Measurements from ENCODE around the gene PPP1R14B.
A peak's percentile ranks its signal among the peaks of the same experiment; 100 is the strongest.

PPP1R14B gene

GRCh38 chr11:64258946-64259532, 12.3 kb upstream of the PPP1R14B start:
- Histone ChIP-seq H3K9me3 (ENCODE audit: low read depth, low read length) (no peaks in the 10 kb centered on the region), H3K9ac (ENCODE audit: insufficient read length) (no peak overlapping the region), H3K27ac (no peak overlapping the region), H3K4me3 (no peak overlapping the region), H3K36me3 (ENCODE audit: insufficient read depth, low read length) (peaks cover 50% of the 10 kb centered on the region; the same call in 1 of the 2 replicates)
- no peak for TF ChIP-seq EZH2 (IDR thresholded peaks at IDR 0.05)
- no peak for TF ChIP-seq POLR2AphosphoS5 (IDR thresholded peaks at IDR 0.05; ENCODE audit: borderline replicate concordance, low read depth, low read length)
- no peak for TF ChIP-seq FOXP2 (optimal IDR thresholded peaks at IDR 0.05; ENCODE audit: control extremely low read depth, extremely low read length, insufficient read depth)
- DNase-seq (ENCODE audit: low read depth, low spot score) = no peak

DNA sequence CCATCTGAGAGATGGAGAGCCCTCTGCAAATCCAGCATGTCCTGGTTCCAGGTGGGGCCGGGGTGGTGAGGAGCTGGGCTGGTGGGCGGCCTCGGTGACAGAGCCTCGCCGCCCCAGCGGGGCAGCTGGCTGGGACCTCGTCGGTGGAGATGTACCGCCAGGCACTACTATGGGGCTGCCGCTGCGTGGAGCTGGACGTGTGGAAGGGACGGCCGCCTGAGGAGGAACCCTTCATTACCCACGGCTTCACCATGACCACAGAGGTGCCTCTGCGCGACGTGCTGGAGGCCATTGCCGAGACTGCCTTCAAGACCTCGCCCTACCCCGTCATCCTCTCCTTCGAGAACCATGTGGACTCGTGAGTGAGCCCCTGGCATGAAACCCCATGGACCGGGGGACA, 11.6 kb upstream of the PPP1R14B start:
- H3K4me3 ChIP-seq = no peak overlapping the region
- no peak overlapping the region for H3K9ac ChIP-seq (ENCODE audit: insufficient read length)
- no peaks in the 10 kb centered on the region for H3K9me3 ChIP-seq (ENCODE audit: low read depth, low read length)
- TF ChIP-seq POLR2AphosphoS5 (IDR thresholded peaks at IDR 0.05; ENCODE audit: borderline replicate concordance, low read depth, low read length) = no peak
- TF ChIP-seq EZH2 (IDR thresholded peaks at IDR 0.05) = no peak
- no peak for TF ChIP-seq FOXP2 (optimal IDR thresholded peaks at IDR 0.05; ENCODE audit: control extremely low read depth, extremely low read length, insufficient read depth)
- DNase-seq (ENCODE audit: low read depth, low spot score) = no peak
- peaks cover 43% of the 10 kb centered on the region; the same call in 1 of the 2 replicates for H3K36me3 ChIP-seq (ENCODE audit: insufficient read depth, low read length)
- H3K27ac ChIP-seq = no peak overlapping the region

DNA sequence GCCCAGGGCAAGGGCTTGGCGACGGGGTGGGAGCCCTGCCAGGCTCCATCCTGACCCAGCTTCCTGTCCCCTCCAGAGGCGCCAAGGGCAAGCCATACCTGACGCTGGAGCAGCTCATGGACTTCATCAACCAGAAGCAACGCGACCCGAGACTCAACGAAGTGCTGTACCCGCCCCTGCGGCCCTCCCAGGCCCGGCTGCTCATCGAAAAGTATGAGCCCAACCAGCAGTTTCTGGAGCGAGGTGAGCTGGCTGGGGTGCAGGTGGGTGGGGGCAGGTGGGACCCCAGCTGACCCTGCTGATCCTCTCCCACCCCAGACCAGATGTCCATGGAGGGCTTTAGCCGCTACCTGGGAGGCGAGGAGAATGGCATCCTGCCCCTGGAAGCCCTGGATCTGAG, 9.6 kb upstream of the PPP1R14B start:
- DNase-seq (ENCODE audit: low read depth, low spot score) = no peak
- peaks cover 31% of the 10 kb centered on the region; the same call in 1 of the 2 replicates for H3K36me3 ChIP-seq (ENCODE audit: insufficient read depth, low read length)
- TF ChIP-seq POLR2AphosphoS5 (IDR thresholded peaks at IDR 0.05; ENCODE audit: borderline replicate concordance, low read depth, low read length) = no peak
- H3K27ac ChIP-seq = no peak overlapping the region
- no peak overlapping the region for H3K9ac ChIP-seq (ENCODE audit: insufficient read length)
- no peaks in the 10 kb centered on the region for H3K9me3 ChIP-seq (ENCODE audit: low read depth, low read length)
- no peak overlapping the region for H3K4me3 ChIP-seq

DNA sequence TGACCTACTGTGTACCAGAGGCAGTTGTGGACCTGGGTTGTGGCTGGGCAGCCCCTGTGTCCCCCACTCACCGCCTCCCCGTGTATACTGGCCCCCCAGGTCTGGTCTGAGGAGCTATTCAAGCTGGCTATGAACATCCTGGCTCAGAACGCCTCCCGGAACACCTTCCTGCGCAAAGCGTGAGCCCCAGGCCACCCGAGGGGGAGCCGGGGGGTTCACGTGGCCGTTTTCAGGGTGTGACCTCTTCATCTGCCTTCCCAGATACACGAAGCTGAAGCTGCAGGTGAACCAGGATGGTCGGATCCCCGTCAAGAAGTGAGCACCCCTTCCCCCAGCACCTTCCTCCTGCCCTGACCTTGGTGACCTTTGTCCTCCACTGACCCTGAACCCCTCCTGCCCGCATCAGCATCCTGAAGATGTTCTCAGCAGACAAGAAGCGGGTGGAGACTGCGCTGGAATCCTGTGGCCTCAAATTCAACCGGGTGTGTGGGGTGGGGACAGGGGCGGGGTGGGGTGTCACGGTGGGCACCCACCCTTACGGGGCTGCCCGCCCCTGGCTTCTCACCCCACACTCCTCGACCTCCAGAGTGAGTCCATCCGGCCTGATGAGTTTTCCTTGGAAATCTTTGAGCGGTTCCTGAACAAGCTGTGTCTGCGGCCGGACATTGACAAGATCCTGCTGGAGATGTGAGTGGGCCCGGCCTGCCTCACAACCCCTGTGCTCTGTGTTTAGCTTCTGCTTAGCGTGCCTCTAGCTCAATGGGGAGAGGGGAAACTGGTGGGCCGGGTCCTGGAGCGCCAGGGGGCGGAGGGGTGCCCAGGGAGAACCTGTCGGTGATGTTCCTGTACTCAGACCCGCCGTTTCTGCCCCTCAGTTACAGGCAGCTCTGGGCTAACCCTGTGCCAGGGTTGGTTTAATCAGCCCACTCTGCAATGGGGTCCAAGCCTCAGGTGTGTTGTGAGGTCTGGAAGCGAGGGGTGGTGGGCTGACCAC, 8.7 kb upstream of the PPP1R14B start:
- peaks cover 31% of the 10 kb centered on the region; the same call in 1 of the 2 replicates for H3K36me3 ChIP-seq (ENCODE audit: insufficient read depth, low read length)
- no peak overlapping the region for H3K9ac ChIP-seq (ENCODE audit: insufficient read length)
- H3K27ac ChIP-seq = no peak overlapping the region
- no peak for TF ChIP-seq FOXP2 (optimal IDR thresholded peaks at IDR 0.05; ENCODE audit: control extremely low read depth, extremely low read length, insufficient read depth)
- no peaks in the 10 kb centered on the region for H3K9me3 ChIP-seq (ENCODE audit: low read depth, low read length)
- DNase-seq (ENCODE audit: low read depth, low spot score) = no peak
- no peak overlapping the region for H3K4me3 ChIP-seq

DNA sequence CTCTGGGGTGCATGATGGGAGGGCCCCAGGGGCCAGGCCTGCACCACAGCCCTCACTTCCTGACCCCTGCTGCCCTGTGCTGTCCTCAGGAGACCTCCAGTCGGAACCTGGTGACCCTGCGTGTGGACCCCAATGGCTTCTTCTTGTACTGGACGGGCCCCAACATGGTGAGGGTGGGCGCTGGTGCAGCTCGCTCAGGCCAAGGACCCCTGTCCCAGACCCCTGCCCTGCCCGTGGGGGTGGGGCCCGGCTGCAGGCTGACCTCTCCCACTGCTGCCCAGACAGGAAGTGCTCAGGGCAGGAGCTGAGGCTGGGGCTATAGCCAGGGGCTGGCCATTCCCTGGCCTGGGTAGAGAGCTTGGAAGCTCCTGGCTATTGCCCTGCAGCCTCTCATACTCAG, 7.6 kb upstream of the PPP1R14B start:
- no peak for TF ChIP-seq POLR2AphosphoS5 (IDR thresholded peaks at IDR 0.05; ENCODE audit: borderline replicate concordance, low read depth, low read length)
- TF ChIP-seq FOXP2 (optimal IDR thresholded peaks at IDR 0.05; ENCODE audit: control extremely low read depth, extremely low read length, insufficient read depth) = no peak
- no peak for TF ChIP-seq EZH2 (IDR thresholded peaks at IDR 0.05)
- peaks cover 23% of the 10 kb centered on the region; the same call in 1 of the 2 replicates for H3K36me3 ChIP-seq (ENCODE audit: insufficient read depth, low read length)
- no peak overlapping the region for H3K27ac ChIP-seq
- no peak overlapping the region for H3K4me3 ChIP-seq
- H3K9ac ChIP-seq (ENCODE audit: insufficient read length) = no peak overlapping the region
- no peak for DNase-seq (ENCODE audit: low read depth, low spot score)
- H3K9me3 ChIP-seq (ENCODE audit: low read depth, low read length) = no peaks in the 10 kb centered on the region

DNA sequence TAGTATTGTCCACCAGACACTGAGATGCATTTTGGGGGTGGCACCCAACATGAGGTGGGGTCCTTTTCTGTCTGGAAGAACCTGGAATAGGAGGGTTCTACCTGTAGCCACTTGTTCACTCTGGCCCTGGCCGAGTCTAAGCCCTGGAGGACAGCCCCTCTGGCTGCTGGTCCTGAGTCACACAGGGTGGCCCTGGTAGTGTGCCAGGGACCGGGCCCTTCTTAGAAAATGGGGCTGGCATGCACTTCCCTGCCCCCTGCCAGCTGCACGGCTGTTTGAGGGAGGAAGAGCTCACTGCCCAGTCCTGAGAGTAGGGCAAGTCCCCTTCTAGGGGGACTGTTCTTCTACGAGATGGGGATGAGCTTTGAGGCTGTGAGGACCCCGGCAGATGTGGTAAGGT, 6.7 kb upstream of the PPP1R14B start:
- Histone ChIP-seq H3K36me3 (ENCODE audit: insufficient read depth, low read length) (peaks cover 17% of the 10 kb centered on the region; the same call in 1 of the 2 replicates), H3K9me3 (ENCODE audit: low read depth, low read length) (no peaks in the 10 kb centered on the region), H3K9ac (ENCODE audit: insufficient read length) (no peak overlapping the region), H3K27ac (no peak overlapping the region), H3K4me3 (no peak overlapping the region)
- no peak for DNase-seq (ENCODE audit: low read depth, low spot score)
- no peak for TF ChIP-seq FOXP2 (optimal IDR thresholded peaks at IDR 0.05; ENCODE audit: control extremely low read depth, extremely low read length, insufficient read depth)
- TF ChIP-seq EZH2 (IDR thresholded peaks at IDR 0.05) = no peak
- TF ChIP-seq POLR2AphosphoS5 (IDR thresholded peaks at IDR 0.05; ENCODE audit: borderline replicate concordance, low read depth, low read length) = no peak

DNA sequence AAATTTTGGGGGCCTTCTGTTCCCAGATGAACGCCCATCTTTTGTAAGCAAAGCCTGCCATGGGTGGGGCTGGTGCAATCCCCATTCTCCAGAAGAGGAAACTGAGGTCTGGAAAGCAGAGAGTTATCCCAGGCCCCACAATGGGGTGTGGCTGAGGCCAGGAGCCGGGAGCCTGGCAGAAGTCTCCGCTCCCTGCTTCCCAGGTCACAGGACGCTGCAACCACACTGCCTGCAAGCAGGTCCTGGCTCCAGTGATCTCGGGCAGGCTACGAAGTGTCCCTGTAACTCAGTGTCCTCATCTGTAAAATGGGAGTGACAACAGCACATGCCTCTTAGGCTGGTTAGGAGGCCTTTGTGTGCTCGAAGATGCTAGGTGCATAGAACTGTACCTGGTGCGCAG, 6.3 kb upstream of the PPP1R14B start:
- Histone ChIP-seq H3K9ac (ENCODE audit: insufficient read length) (no peak overlapping the region), H3K36me3 (ENCODE audit: insufficient read depth, low read length) (peaks cover 15% of the 10 kb centered on the region; the same call in 1 of the 2 replicates), H3K27ac (0 out of 2 replicates have a peak overlapping the region, but pooled peaks have one; percentile 19), H3K9me3 (ENCODE audit: low read depth, low read length) (no peaks in the 10 kb centered on the region), H3K4me3 (peak overlapping the region; percentile 94)
- no peak for DNase-seq (ENCODE audit: low read depth, low spot score)
- TF ChIP-seq EZH2 (IDR thresholded peaks at IDR 0.05) = no peak
- no peak for TF ChIP-seq POLR2AphosphoS5 (IDR thresholded peaks at IDR 0.05; ENCODE audit: borderline replicate concordance, low read depth, low read length)
- TF ChIP-seq FOXP2 (optimal IDR thresholded peaks at IDR 0.05; ENCODE audit: control extremely low read depth, extremely low read length, insufficient read depth) = no peak

- peak overlapping the region; percentile 94 for H3K4me3 ChIP-seq
- no peak for DNase-seq (ENCODE audit: low read depth, low spot score)
- no peak for TF ChIP-seq EZH2 (IDR thresholded peaks at IDR 0.05)
- peak; percentile 59; the same call in 1 of the 2 replicates for TF ChIP-seq POLR2AphosphoS5 (IDR thresholded peaks at IDR 0.05; ENCODE audit: borderline replicate concordance, low read depth, low read length)
- no peaks in the 10 kb centered on the region for H3K9me3 ChIP-seq (ENCODE audit: low read depth, low read length)
- H3K36me3 ChIP-seq (ENCODE audit: insufficient read depth, low read length) = peaks cover 15% of the 10 kb centered on the region; the same call in 1 of the 2 replicates
- H3K9ac ChIP-seq (ENCODE audit: insufficient read length) = peak overlapping the region; percentile 83
- 0 out of 2 replicates have a peak overlapping the region, but pooled peaks have one; percentile 19 for H3K27ac ChIP-seq
These were observed 5.5 kb upstream of the PPP1R14B start for GRCh38 chr11:64252003-64252872.
